Prostate gland (tissue), 2 donors: Measurements from ENCODE around the gene KIT. TPM values are rescaled to one million over a fixed set of nuclear protein-coding genes. Genes with fewer than 3 reads are reported as not detected.
"Not testable (repeated sequence)": the region's sequence is repeated elsewhere in the genome, so short reads cannot be mapped to it uniquely, and the experiment has no call there.

Experiments
- DNase-seq: peaks from one replicate; pipeline ENCODE4 v3.0.0-alpha.2; 2019; ENCODE audit warnings: low spot score
- H3K27ac ChIP-seq, 2 donors: fragments of 200-600 bp; sonication (generic); 2 replicates each; pipeline ENCODE4 v1.5.1; 2017 to 2019
- H3K27me3 ChIP-seq: fragments of 200-600 bp; sonication (generic); replicated peaks from 2 replicates; pipeline ENCODE4 v1.5.1; 2019; ENCODE audit not compliant: insufficient read depth
- H3K36me3 ChIP-seq, 2 donors: fragments of 200-600 bp; sonication (generic); 1 replicate in 1 of 2; 2 replicates in 1 of 2; pipeline versions ENCODE4 v1.5.1 to v1.8.1; 2017 to 2019
- H3K4me1 ChIP-seq: fragments of 200-600 bp; sonication (generic); replicated peaks from 2 replicates; pipeline ENCODE4 v1.5.1; 2019
- H3K4me3 ChIP-seq, 2 donors: fragments of 200-600 bp; sonication (generic); 2 replicates each; pipeline ENCODE4 v1.5.1; 2017 to 2019
- H3K9me3 ChIP-seq: fragments of 200-600 bp; sonication (generic); 2 replicates; pipeline ENCODE4 v1.5.1; 2017
- CTCF ChIP-seq, 4 experiments: fragments of 200-600 bp in 2 of 4; fragments of 450-650 bp in 2 of 4; sonication (generic) in 2 of 4; IDR thresholded peaks; 1 replicate in 3 of 4; 2 replicates in 1 of 4; pipeline ENCODE4 v1.5.1; 2016 to 2019; ENCODE audit warnings: antibody characterized with exemption in 4 of 4, mild to moderate bottlenecking in 2 of 4, moderate library complexity in 2 of 4
- POLR2A ChIP-seq: fragments of 450-650 bp; IDR thresholded peaks from one replicate; pipeline ENCODE4 v1.6.1; 2016; ENCODE audit warnings: antibody characterized with exemption, mild to moderate bottlenecking
- POLR2AphosphoS5 ChIP-seq: sonication (generic); formaldehyde crosslinking; IDR thresholded peaks from one replicate; pipeline ENCODE4 v1.6.1; 2017; ENCODE audit warnings: antibody characterized with exemption
- WGBS: methylation state at CpG from one replicate; pipeline ENCODE4 v1.1.5; 2018; 5-methylcytosine and 5-hydroxymethylcytosine counted together
- intact Hi-C: fragments of 100-400 bp; cut with DNase I; formaldehyde crosslinking; loops from one replicate; pipeline ENCODE4 v1.14.2; 2022
- total RNA-seq, 2 donors: library from RNA; depleted of rRNA; stranded (reverse); fragments of >200 nt; gene quantifications; one replicate each; pipeline ENCODE4 v1.1.0, GENCODE V29; 2016

KIT gene
- total RNA-seq, 2 donors from 2014 or later: 4.2 to 8.7 TPM

- Histone ChIP-seq H3K36me3 (no peaks in the 10 kb centered on the region), H3K27ac (no peak overlapping the region), H3K4me3 (no peak overlapping the region), H3K27me3 (no peaks in the 10 kb centered on the region), H3K9me3 (no peaks in the 10 kb centered on the region), H3K4me1 (peaks cover 3% of the 10 kb centered on the region)
- DNase-seq: no peak
- 38% methylated on average over 7 of the region's 7 CpGs for WGBS
- intact Hi-C loops: no loop called here
- TF ChIP-seq CTCF (IDR thresholded peaks at IDR 0.05): no peak
- no peak for TF ChIP-seq POLR2A
- TF ChIP-seq POLR2AphosphoS5: no peak
These were observed 31.6 kb upstream of the KIT start for GRCh38 chr4:54626113-54626512.

- H3K27ac ChIP-seq: no peak overlapping the region
- no peak overlapping the region for H3K4me3 ChIP-seq
- H3K36me3 ChIP-seq: no peaks in the 10 kb centered on the region
- WGBS: 93% methylated on average over 29 of the region's 29 CpGs
- H3K9me3 ChIP-seq: no peaks in the 10 kb centered on the region
- no peaks in the 10 kb centered on the region for H3K27me3 ChIP-seq
- no peak for DNase-seq
- TF ChIP-seq CTCF (IDR thresholded peaks at IDR 0.05): no peak
- H3K4me1 ChIP-seq: no peaks in the 10 kb centered on the region
- intact Hi-C loops: no loop called here
These were observed 25.2 kb upstream of the KIT start for GRCh38 chr4:54632537-54632936.

- 94% methylated on average over 18 of the region's 18 CpGs for WGBS
- H3K27ac ChIP-seq, intact Hi-C loops, H3K9me3 ChIP-seq, H3K4me3 ChIP-seq, DNase-seq, H3K4me1 ChIP-seq, H3K36me3 ChIP-seq, H3K27me3 ChIP-seq: not testable (repeated sequence)
These were observed 24.5 kb upstream of the KIT start for GRCh38 chr4:54633102-54633740.

- Histone ChIP-seq H3K27me3 (no peaks in the 10 kb centered on the region), H3K4me1 (no peaks in the 10 kb centered on the region), H3K9me3 (no peaks in the 10 kb centered on the region), H3K36me3 (no peaks in the 10 kb centered on the region), H3K4me3 (no peak overlapping the region), H3K27ac (no peak overlapping the region)
- intact Hi-C loops: no loop called here
- TF ChIP-seq POLR2A (no peak), CTCF (IDR thresholded peaks at IDR 0.05) (no peak), POLR2AphosphoS5 (no peak)
- WGBS: 81% methylated on average over 3 of the region's 3 CpGs
- DNase-seq: no peak
These were observed 22.4 kb upstream of the KIT start for GRCh38 chr4:54635318-54635717.

GRCh38 chr4:54637325-54637724, 20.4 kb upstream of the KIT start:
- H3K4me3 ChIP-seq: no peak overlapping the region
- H3K4me1 ChIP-seq: no peaks in the 10 kb centered on the region
- DNase-seq: no peak
- H3K36me3 ChIP-seq: no peaks in the 10 kb centered on the region
- no peaks in the 10 kb centered on the region for H3K27me3 ChIP-seq
- WGBS: 84% methylated on average over 4 of the region's 4 CpGs
- intact Hi-C loops: no loop called here
- no peaks in the 10 kb centered on the region for H3K9me3 ChIP-seq
- TF ChIP-seq POLR2A (no peak), POLR2AphosphoS5 (no peak), CTCF (IDR thresholded peaks at IDR 0.05) (no peak)
- no peak overlapping the region for H3K27ac ChIP-seq

GRCh38 chr4:54641101-54641500, 16.7 kb upstream of the KIT start:
- intact Hi-C loops, H3K27me3 ChIP-seq, H3K27ac ChIP-seq, DNase-seq, H3K9me3 ChIP-seq, H3K4me1 ChIP-seq, H3K4me3 ChIP-seq, H3K36me3 ChIP-seq: not testable (repeated sequence)
- 94% methylated on average over 9 of the region's 9 CpGs for WGBS
